NCI-H1092 (cell line): Measurements from ENCODE around the gene PCYT2.

ENCODE experiments used
- DNase-seq: peaks from one replicate; lab custom pipeline; 2025; lab: John Stamatoyannopoulos, UW

PCYT2 gene

DNA sequence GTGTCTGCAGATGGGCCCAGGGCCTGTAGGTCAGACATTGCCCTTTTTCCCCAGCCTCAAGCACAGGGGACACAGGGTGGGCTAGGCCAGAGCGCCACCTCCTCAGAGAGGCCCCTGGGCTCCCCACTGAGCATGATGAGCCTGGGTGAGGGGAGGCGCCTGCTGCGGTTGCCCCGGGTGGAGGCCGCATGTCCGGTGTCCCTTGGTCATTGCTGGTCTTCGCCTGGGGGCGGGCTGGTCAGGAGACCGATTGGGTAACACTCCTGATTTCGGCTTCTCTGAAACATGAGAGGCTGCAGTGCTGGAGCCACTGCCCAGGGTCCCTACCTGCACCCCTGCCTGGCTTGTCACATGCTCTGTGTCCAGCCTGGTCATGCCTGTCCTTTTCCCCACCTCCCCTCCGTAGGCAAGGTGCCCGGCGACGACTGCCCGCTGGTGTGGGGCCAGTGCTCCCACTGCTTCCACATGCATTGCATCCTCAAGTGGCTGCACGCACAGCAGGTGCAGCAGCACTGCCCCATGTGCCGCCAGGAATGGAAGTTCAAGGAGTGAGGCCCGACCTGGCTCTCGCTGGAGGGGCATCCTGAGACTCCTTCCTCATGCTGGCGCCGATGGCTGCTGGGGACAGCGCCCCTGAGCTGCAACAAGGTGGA lies 11.6 kb downstream of the PCYT2 start:
- no peak for DNase-seq

DNA sequence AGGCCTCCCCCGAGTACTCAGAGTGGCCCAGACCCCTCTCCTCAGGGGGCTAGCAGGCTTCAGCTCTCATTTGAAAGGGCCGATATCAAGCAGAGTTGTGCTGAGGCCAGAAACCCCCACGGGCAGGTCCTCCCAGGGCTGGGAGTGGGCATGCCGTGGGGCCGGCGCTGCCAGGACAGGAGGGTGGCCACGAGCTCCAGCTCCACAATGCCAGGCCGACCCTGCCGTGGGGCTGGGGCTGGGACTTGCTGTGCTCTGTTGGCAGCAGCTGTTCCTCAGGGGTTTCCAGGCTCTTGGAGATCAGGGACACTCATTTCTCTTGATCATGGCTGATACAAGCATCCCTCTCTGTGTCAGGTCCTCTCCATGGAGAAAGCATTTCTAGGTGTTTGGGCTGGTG lies 12.3 kb downstream of the PCYT2 start:
- DNase-seq = no peak

DNA sequence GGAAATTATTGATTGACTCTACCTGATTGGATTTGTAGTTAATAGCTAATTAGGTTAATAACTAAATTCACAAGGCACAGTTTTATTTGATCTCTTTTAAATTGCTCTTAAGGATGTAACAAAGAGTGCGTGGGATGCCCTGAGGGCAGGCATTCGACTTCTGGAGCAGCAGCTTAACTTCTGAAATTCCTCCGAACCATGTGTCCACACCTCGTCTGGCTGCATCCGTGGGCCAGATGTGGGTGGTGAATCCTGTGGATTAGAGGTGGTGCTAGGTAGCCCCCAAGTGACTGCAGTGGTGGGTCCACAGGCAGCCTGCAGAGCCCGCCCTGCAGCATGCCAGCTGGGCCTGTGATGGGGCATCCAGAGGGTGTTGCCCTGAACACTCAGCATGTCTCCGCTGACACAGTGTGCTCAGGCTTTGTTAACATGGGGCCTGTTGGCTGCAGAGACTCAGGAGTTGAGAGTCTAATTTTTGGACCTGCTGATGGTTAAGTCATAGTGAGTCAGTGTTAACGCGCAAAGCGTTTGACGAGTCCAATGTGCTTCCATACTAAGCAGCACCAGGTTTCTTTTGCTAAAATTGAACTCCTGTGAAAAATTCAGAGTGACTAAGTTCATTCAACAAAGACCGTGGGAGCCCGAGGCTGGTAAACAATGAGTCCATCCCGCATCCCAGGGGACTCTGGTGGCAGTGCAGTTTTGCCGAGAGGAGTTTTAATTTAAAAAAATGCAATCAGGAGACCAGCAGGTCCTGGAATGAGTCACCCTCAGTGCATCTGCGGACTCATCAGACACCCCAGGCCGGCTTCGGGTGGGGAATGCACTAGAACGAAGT lies 13.0 kb downstream of the PCYT2 start:
- no peak for DNase-seq

DNA sequence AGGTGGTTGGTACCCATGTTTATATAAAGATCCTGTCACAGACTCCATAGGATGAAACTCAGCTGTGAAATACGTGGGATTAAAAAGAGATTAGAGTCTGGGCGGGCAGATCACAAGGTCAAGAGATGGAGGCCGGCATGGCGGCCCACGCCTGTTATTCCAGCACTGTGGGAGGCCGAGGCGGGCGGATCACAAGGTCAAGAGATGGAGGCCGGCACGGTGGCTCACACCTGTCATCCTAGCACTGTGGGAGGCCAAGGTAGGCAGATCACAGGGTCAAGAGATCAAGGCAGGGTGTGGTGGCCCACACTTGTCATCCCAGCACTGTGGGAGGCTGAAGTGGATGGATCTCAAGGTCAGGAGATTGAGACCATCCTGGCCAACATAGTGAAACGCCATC lies 15.8 kb downstream of the PCYT2 start:
- DNase-seq = no peak

DNA sequence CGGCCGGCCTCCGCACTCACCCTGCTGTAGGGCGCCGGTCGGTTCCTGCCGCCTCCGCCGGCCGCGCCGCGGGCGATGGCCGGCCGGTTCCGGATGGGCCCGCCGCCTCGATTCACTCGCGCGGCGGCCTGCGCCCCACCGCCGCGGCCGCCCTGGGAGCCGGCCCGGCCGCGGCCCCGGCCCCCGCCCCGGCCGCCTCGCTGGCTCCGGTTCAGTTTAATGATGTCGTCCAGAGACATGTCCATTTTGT lies 20.0 kb downstream of the PCYT2 start:
- no peak for DNase-seq

DNA sequence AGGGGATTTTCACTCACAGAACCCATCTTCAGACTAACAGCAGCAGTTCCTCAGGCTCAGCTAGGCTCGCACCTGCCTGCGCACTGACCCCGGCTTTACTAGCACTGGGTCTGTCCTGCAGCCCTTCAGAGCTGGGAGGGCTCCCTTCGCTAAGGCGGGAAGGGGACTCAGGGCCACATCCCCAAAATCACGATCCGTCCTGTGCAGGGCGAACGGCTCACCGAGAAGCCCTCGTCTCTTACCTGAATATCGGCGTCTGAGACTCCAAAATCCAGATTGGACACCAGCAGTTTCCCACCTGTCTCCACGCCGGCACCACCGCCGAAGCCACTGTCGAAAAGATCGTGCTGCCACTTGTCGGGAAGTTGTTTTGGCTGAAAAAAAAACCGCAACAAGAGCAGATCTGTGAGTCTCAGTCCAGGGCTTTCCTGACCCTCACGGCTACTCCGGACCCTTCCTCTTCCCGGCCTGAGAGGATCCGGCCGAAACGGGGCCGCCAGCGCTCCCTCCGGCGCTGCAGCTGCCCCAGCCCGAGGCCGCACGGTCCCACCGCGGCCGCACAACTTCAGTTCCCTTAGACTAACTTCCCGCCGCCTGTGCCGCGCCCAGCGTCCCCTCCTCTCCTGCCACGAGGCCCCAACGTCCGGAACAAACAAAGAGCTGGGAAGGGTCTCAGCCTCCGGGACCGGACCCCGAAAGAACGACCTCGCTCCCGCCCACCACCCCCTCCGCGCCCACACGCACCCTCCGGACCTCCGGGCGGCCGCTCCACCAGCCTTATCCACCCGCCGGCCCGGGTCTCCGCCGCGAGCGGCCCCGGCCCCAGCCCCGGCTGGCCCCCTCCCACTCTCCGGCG lies 20.5 kb downstream of the PCYT2 start:
- no peak for DNase-seq

DNA sequence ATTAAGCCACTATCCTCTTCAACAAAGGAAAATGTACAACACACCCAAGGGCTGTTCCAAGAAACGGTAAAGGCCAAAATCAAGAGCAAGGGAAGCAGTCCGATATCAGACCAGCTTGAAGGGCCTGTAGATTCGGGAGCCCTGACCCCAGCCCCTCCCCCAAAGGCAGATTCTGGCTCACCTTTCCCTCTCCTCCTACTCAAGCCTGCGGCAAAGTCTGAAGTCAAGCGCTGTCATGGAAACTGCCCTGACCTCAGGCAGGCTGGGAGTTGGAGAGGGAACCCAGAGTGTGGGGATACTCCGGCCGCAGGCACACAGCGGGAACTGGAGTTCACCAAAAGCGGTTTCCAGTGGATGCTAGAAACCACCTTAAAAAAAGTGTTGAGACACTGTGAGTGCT lies 21.6 kb downstream of the PCYT2 start:
- DNase-seq = no peak

DNA sequence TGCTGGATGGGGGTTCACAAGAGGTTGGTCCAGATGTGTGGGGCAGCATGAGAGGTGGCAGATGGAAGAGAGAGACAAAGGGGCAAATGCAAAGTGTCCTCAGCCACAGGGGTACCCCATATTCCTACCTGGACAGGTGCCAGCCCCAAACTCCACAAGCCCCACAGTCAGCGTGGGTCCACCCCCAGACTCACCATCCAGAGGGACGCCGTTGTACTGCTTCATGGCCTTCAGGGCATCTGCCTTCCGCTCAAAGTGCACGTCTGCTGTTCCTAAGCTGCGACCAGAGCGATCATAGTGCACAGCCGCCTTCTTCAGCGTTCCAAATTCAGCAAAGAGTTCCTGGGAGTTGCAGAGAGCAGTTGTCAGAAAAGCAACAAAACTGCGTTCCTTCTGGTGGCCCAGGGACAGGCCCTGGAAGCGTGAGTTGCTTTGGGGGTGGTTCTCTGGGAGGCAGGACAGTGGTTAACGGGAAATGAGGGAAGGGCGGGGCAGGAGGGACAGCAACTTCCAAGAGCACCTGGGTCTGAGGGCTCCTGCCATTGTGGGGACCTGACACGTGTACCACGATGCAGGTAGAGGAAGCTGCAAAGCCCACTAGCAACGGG lies 22.1 kb downstream of the PCYT2 start:
- no peak for DNase-seq

DNA sequence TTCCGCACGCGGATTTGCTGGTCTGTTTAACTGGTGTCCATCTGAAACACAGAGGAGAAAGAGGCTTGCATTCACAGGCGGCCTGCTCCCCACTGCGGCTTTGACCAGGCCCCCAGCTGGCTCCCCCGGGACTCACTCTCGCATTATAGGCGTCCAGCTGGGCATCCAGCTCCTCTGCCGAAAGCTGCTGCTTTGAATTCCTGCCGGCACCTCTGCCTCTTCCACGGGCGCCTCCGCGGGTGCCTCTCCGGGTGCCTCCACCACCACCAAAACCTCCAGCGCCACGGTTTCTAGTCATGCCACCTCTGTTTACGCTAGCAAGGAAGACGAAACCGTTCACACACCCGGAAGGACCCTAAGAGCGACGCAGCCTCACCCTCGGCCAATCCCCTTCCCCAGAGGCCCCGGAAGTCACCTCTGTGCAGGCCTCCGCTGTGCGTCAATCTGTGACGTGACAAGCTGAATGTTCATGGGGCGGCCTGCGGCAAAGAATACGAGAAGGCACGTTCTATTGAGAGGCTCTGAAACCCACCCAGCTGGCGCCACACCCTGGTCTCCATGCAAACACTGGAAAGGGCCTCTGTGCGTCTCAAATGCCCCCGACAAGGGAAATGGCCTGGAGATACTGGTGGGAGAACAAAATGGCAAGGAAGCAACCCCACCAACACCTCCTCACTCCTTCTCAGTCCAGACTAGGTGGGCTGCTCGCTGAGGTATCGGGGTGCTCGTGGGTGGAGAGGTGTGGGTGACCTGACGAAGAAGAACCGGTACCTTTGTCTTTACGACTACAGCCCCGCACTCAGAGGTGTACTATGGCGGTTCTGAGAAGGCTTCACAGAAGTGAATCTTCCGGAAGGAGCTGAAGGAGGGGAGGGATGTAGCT lies 22.9 kb downstream of the PCYT2 start:
- no peak for DNase-seq

DNA sequence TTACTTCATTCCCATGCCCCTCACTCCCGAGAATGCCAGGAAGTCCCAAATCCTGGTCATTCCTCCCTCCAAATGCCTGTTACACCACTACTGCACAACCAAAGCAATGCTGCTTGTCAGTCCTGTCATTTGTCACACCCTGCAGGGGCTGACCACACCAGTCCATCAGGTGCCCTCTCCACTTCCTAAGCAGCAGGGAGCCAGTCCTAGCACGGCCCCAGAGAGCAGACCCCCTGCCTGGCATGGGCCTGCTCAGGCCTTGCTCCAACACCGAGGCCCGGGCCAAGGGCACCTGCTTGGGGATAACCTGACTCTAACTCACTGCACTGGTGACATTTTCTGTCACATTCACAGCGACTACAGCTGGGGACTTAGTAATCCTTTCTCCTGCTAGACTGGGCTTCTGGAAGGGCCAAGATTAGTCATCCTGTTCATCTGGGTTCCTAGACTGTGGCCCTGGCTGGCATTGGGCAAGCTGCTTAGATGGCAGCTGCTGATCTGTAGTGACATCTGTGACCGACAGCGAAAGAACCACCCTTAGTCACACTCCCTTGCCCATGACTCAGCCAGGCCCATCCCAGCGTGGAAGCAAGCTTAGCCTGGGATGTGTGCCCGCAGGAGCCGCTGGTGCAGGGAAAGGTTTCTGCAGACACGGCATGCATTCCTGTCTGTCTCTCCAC lies 25.2 kb downstream of the PCYT2 start:
- no peak for DNase-seq

DNA sequence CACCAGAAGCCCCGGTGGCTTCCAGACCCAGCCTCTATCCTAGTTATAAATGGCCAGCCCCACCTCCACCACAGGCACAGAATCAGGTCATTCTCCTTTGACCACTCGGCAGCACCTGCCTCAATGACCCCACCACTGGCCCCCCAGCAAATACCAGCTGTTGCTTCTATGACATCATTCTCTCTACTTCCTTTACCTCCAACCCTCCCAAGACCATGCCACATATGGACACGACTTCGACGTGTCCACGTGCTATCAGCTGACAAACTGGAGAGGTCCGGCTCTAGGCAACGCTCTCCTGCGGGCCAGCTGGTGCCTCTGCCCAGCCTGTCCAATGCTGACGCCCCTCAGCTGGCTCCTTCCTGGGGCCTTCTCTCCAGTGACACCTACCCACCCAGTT lies 25.7 kb downstream of the PCYT2 start:
- no peak for DNase-seq

DNA sequence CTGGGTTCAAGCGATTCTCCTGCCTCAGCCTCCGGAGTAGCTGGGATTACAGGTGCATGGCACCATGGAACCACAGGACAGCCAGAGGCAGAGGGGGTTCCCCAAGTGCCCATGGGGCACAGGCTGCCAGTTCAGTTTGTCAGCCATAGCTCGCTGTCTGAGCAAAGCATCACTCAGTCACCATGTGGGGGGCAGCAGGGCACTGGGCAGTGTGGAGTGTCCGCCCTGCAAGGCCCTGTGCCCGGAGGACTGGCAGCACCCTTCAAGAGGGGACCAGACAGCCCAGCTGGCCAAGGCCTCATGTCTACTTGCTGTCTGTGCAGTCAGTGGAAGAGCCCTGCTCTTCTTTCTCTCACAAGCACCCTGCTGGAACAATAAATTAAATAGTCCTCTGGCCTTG lies 26.2 kb downstream of the PCYT2 start:
- DNase-seq = no peak

DNA sequence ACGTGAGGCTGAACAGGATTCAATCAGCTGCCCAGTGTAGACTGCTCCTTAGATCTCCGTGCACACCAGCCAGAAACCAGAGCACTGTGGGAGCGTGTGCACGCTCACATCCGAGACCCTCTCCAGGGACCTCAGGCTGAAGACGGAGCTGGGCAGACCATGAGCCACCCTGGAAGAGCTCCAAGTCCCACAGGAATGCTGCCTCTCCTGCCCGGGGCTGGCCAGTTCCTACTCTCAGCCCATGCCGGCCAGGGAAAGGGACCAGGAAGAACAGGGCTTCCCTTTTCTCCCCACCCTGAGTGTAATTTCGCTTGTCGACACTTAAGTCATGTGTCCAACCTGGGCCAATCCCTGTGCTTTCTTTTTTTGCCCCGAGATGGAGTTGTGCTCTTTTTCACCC lies 26.7 kb downstream of the PCYT2 start:
- DNase-seq = no peak

DNA sequence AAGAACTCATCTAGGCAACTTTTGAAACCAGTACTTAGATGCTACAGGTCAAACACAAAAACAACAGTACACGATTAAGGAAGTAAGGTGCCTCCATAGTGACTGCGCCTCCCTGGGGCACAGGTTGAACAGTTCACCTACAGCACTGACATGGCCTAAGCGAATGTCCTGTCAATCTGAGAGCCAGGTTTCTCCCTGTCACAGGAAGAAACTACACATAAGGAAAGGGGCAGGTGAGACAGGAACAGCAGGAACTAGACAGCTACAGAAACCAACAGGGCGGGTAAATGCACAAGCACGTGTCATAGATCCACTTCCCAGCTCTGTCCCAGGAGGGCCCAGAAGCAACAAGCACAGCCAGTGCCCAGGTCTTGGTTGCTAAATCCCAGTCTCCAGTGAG lies 32.1 kb downstream of the PCYT2 start:
- DNase-seq = no peak

DNA sequence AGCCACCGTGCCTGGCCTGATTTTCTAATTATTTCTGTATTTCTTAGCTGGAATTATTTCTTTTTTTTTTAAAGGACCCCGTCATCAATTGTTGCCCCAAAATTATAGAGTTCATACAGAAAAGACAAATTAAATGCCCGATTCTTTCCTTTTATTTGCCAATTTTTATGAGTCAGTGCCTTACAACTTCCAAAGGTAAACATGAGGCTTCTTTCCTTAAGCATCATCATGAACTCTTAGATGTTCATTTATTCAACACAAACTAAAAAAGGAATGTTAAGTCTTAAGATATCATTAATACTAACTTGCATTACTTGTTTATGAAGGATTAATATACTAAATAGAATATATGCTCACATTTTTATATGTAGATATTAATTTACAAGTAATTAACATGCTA lies 32.9 kb downstream of the PCYT2 start:
- no peak for DNase-seq

DNA sequence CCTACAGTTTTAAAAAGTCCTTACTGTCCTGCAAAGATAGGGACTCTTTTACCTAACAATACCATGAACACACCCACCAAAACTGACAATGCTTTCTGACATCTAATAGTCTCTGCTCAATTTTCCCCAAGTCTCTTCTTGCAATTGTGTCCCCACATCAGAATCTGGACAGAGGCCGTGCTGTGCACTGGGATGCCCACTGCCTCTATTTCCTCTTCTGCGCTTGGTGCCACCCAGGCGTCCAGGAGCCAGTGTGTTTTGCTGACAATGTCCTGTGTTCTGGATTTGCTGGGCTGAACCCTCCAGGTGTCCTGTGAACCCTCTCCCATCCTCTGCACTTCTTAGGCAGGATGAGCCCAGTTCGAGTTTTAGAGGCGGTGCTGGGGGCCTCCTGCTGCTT lies 33.6 kb downstream of the PCYT2 start:
- no peak for DNase-seq

DNA sequence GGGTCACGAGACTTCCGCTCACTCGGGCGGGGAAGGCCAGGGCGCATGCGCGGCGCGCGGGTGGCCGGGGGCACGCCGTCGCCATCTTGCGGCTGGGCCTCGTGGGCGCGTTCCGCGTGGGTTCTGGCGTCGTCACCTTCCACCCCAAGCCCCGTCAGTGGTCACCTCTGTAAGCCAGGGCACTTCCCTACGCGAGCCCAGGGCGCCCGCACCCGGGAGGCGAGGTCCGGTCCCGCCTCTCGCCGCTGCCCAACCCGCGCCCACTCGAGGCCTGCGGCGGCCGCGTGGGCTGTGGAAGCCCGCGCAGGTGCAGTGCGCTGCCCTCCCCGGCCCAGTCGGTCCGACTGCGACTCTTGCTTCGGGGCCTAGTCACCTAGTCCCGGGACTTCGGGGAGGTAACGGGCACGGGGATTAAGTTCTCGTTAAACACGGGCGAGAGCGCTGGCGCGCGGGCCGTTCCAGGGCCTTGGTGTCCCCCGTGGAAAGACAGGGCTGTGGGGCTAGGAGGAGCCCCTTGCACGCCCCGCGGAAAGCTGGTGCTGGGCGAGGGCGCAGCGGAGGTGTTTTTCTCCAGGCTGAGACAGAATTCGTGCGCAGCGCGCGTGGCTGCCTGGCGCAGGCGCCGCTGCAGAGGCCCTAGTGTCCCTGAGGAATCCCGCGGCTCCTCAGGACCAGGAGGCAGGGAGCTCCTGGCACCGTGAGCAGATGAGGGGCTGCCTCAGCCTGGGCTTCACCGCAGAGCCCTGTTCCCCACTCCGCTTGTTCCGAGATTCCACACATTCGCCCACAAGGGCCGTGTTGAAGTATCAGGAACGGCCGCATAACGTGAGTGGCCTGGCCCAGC lies 39.6 kb downstream of the PCYT2 start:
- peak; percentile 86 for DNase-seq

DNA sequence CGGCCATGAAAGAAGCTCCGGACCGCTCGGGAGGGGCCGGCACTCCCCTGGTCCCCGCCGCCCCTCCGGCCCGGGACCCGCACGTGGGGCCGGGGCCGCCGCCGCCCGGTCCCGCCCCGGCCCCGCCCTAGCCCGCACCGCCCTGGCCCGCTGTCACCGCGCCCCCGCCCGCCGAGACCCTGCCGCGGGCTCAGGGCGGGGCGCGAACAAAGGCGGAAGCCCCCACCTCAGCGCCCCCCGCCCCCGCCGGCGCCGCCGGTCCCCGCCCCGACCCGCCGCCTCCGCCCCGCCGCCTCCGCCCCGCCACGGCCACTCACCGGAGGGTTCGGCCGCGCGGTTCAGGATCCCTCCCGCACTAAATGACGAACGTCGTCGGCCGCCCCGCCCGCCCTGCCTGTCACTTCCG lies 40.2 kb downstream of the PCYT2 start, which contains the start of gene ARHGDIA:
Gene ARHGDIA, minus strand, starts transcription at position 357 of the 406 bp plus-strand sequence. CDS start 1,407 bp downstream, outside the sequence.
- DNase-seq = no peak

DNA sequence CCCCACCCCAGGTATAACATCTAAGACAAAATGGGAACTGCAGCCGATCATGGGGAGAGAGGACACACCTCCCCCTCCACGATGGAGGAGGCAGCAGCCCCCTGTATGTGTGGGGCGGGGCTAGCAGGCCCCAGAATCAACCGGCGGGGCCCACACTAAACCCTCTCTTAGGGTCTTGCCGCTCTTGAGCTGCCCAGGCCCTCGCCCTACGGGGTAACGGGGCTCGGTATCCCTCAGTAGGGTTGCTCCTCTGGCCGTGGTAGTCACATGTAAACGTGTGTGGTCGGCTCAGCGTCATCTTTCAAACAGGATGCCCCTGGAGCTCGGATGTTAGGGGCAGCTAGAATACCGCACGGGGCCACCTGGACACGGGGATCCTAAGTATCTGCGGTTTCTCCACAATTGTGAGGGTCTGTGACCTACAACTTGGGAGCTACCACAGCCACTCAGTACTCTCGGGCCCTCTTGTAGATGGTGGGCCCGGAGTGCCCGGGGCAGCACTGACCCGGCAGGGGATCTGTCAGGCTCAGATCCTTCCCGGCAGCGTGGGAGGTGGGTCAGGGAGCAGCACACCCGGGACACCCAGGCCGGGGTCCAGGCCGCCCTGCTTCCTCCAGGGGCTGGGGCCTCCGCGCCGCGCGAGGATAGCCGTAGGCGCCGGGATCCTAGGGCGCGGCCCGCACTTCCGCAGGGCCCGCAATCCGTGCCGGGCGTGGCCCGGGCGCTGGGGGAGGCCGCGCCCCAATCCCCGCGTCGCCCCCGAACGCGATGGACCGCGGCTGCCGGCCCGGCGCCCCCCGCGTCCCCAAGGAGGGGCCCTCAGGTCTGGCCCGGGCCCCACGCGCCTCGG lies 40.8 kb downstream of the PCYT2 start:
- no peak for DNase-seq
